Thyroid gland (tissue), 4 donors: ENCODE measurements around the gene RAI1. TPM values are rescaled to one million over a fixed set of nuclear protein-coding genes. Genes with fewer than 3 reads are reported as not detected.

Source experiments
- DNase-seq, 2 donors: peaks; one replicate each; pipeline ENCODE4 v3.0.0-alpha.2; 2019
- H3K27ac ChIP-seq, 3 donors: fragments of 200-600 bp; sonication (generic); 1 replicate in 2 of 3; 2 replicates in 1 of 3; pipeline ENCODE4 v1.5.1; 2016 to 2019; ENCODE audit warnings: mild to moderate bottlenecking in 1 of 3, moderate library complexity in 1 of 3
- H3K27me3 ChIP-seq: fragments of 200-600 bp; sonication (generic); one replicate; pipeline ENCODE4 v1.5.1; 2019
- H3K36me3 ChIP-seq, 2 donors: fragments of 200-600 bp; sonication (generic); one replicate each; pipeline ENCODE4 v1.5.1; 2016 to 2019
- H3K4me1 ChIP-seq, 2 donors: fragments of 200-600 bp; sonication (generic); one replicate each; pipeline ENCODE4 v1.5.1; 2017 to 2019
- H3K4me3 ChIP-seq, 3 donors: fragments of 200-600 bp; sonication (generic); replicated peaks in 1 of 3; 1 replicate in 2 of 3; 2 replicates in 1 of 3; pipeline ENCODE4 v1.5.1; 2016; ENCODE audit warnings: mild to moderate bottlenecking in 1 of 3
- H3K9me3 ChIP-seq: fragments of 200-600 bp; sonication (generic); one replicate; pipeline ENCODE4 v1.5.1; 2017
- POLR2A ChIP-seq, 2 donors: fragments of 450-650 bp; IDR thresholded peaks; one replicate each; pipeline ENCODE4 v1.6.1; 2017; ENCODE audit warnings: antibody characterized with exemption in 2 of 2, mild to moderate bottlenecking in 2 of 2, moderate library complexity in 1 of 2
- WGBS, 2 donors: methylation state at CpG; one replicate each; pipeline ENCODE4 v1.1.5; 2017; 5-methylcytosine and 5-hydroxymethylcytosine counted together
- intact Hi-C: fragments of 100-400 bp; cut with DNase I; formaldehyde crosslinking; loops from one replicate; pipeline ENCODE4 v1.15.1; 2023
- total RNA-seq, 4 donors: library from RNA; depleted of rRNA; stranded (reverse); fragments of >200 nt; gene quantifications; one replicate each; pipeline ENCODE4 v1.2.3, GENCODE V29; 2016
- TF ChIP-seq, protein P1 (sequence below), 6 experiments: fragments of 200-600 bp in 3 of 6; fragments of 450-650 bp in 3 of 6; sonication (generic) in 3 of 6; IDR thresholded peaks; one replicate each; pipeline ENCODE4 v1.5.1; 2016 to 2019; ENCODE audit warnings: antibody characterized with exemption in 6 of 6, mild to moderate bottlenecking in 2 of 6, inconsistent platforms in 1 of 6, moderate library complexity in 1 of 6

RAI1 gene
- total RNA-seq, 4 donors from 2014 or later: 19.1 to 52.3 (median 34.1) TPM

- H3K4me1 ChIP-seq: peaks cover 20 to 32% of the 10 kb centered on the region in 2 donors
- intact Hi-C loops: no loop called here
- H3K4me3 ChIP-seq: no peak overlapping the region
- WGBS, 2 donors: 94 to 96% methylated on average over 29 of the region's 31 CpGs
- no peaks in the 10 kb centered on the region for H3K27me3 ChIP-seq
- TF ChIP-seq, protein P1, sequence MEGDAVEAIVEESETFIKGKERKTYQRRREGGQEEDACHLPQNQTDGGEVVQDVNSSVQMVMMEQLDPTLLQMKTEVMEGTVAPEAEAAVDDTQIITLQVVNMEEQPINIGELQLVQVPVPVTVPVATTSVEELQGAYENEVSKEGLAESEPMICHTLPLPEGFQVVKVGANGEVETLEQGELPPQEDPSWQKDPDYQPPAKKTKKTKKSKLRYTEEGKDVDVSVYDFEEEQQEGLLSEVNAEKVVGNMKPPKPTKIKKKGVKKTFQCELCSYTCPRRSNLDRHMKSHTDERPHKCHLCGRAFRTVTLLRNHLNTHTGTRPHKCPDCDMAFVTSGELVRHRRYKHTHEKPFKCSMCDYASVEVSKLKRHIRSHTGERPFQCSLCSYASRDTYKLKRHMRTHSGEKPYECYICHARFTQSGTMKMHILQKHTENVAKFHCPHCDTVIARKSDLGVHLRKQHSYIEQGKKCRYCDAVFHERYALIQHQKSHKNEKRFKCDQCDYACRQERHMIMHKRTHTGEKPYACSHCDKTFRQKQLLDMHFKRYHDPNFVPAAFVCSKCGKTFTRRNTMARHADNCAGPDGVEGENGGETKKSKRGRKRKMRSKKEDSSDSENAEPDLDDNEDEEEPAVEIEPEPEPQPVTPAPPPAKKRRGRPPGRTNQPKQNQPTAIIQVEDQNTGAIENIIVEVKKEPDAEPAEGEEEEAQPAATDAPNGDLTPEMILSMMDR (IDR thresholded peaks at IDR 0.05): no peak
- TF ChIP-seq POLR2A (IDR thresholded peaks at IDR 0.05): no peak
- H3K36me3 ChIP-seq: peaks cover 28 to 41% of the 10 kb centered on the region in 2 donors
- DNase-seq: no peak
- no peak overlapping the region for H3K27ac ChIP-seq
- H3K9me3 ChIP-seq: no peaks in the 10 kb centered on the region
These were observed 113.1 kb downstream of the RAI1 start for GRCh38 chr17:17794382-17794781.

DNA sequence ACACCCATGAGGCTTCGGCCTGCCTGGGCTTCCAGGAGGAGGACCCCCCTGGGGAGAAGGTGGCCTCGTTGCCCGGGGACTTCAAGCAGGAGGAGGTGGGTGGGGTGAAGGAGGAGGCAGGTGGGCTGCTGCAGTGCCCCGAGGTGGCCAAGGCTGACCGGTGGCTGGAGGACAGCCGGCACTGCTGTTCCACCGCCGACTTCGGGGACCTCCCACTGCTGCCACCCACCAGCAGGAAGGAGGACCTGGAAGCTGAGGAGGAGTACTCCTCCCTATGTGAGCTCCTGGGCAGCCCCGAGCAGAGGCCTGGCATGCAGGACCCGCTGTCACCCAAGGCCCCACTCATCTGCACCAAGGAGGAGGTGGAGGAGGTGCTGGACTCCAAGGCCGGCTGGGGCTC lies 114.0 kb downstream of the RAI1 start:
- intact Hi-C loops: no loop called here

GRCh38 chr17:17795946-17796786 lies 114.9 kb downstream of the RAI1 start:
- TF ChIP-seq, protein P1 (IDR thresholded peaks at IDR 0.05): no peak
- no peak for TF ChIP-seq POLR2A (IDR thresholded peaks at IDR 0.05)
- Histone ChIP-seq H3K27ac (no peak overlapping the region), H3K4me3 (no peak overlapping the region), H3K36me3 (peaks cover 28 to 41% of the 10 kb centered on the region in 2 donors), H3K4me1 (peaks cover 5 to 16% of the 10 kb centered on the region in 2 donors), H3K9me3 (no peaks in the 10 kb centered on the region), H3K27me3 (no peaks in the 10 kb centered on the region)
- 95 to 97% methylated on average over 7 to 29 of the region's 40 CpGs for WGBS, 2 donors
- intact Hi-C loops: no loop called here
- no peak for DNase-seq

More for the DNA sequence above, 114.0 kb downstream of the RAI1 start:
- H3K4me3 ChIP-seq: no peak overlapping the region
- H3K27me3 ChIP-seq: no peaks in the 10 kb centered on the region
- DNase-seq: no peak
- H3K27ac ChIP-seq: no peak overlapping the region
- no peak for TF ChIP-seq POLR2A (IDR thresholded peaks at IDR 0.05)
- TF ChIP-seq, protein P1 (IDR thresholded peaks at IDR 0.05): no peak
- 88 to 94% methylated on average over 4 to 11 of the region's 12 CpGs for WGBS, 2 donors
- H3K9me3 ChIP-seq: no peaks in the 10 kb centered on the region
- H3K36me3 ChIP-seq: peaks cover 28 to 41% of the 10 kb centered on the region in 2 donors
- H3K4me1 ChIP-seq: peaks cover 14 to 24% of the 10 kb centered on the region in 2 donors

- Histone ChIP-seq H3K27ac (no peak overlapping the region), H3K9me3 (no peaks in the 10 kb centered on the region), H3K27me3 (no peaks in the 10 kb centered on the region), H3K36me3 (peaks cover 28 to 41% of the 10 kb centered on the region in 2 donors), H3K4me3 (no peak overlapping the region), H3K4me1 (peaks cover 3 to 11% of the 10 kb centered on the region in 2 donors)
- WGBS, 2 donors: 92 to 95% methylated on average over 9 to 13 of the region's 13 CpGs
- TF ChIP-seq, protein P1 (IDR thresholded peaks at IDR 0.05): no peak
- TF ChIP-seq POLR2A (IDR thresholded peaks at IDR 0.05): no peak
- no peak for DNase-seq
- intact Hi-C loops: no loop called here
These were observed 115.5 kb downstream of the RAI1 start for GRCh38 chr17:17796787-17797061.

- H3K27me3 ChIP-seq: no peaks in the 10 kb centered on the region
- no peak overlapping the region for H3K4me3 ChIP-seq
- 95 to 97% methylated on average over 19 to 26 of the region's 30 CpGs for WGBS, 2 donors
- DNase-seq: no peak
- TF ChIP-seq, protein P1 (IDR thresholded peaks at IDR 0.05): no peak
- H3K4me1 ChIP-seq: peaks cover 3 to 11% of the 10 kb centered on the region in 2 donors
- intact Hi-C loops: no loop called here
- H3K27ac ChIP-seq: no peak overlapping the region
- H3K36me3 ChIP-seq: peaks cover 28 to 41% of the 10 kb centered on the region in 2 donors
- no peaks in the 10 kb centered on the region for H3K9me3 ChIP-seq
These were observed 116.0 kb downstream of the RAI1 start for GRCh38 chr17:17797119-17797809.
